CD4-positive, CD25-positive, alpha-beta regulatory T cell (primary cell): Measurements from ENCODE around the gene GFM1. TPM values are rescaled to one million over a fixed set of nuclear protein-coding genes. Genes with fewer than 3 reads are reported as not detected.

Experiments used
- ATAC-seq, 2 donors: fragments of 150-1000 bp; cut with Tn5 transposase; one replicate each; pipeline ENCODE4 v1.10.0; 2021; ENCODE audit warnings: low read depth in 2 of 2, moderate number of reproducible peaks in 2 of 2, moderate library complexity in 1 of 2
- DNase-seq, 3 donors: peaks; one replicate each; pipeline versions ENCODE4 v3.0.0 to v3.0.0-alpha.2; 2012 to 2022; ENCODE audit warnings: mixed read lengths in 1 of 3
- H3K27ac ChIP-seq: one replicate; pipeline ENCODE4 v1.7.0; 2013; ENCODE audit warnings: mild to moderate bottlenecking, low read length; ENCODE audit not compliant: insufficient read depth, poor library complexity, severe bottlenecking
- H3K27me3 ChIP-seq: one replicate; pipeline ENCODE4 v1.7.0; 2013; ENCODE audit warnings: low read length; ENCODE audit not compliant: control insufficient read depth, insufficient read depth
- H3K36me3 ChIP-seq: one replicate; pipeline ENCODE4 v1.7.0; 2013; ENCODE audit warnings: mild to moderate bottlenecking, low read length, moderate library complexity; ENCODE audit not compliant: control insufficient read depth, insufficient read depth
- H3K4me1 ChIP-seq: 2 replicates; pipeline ENCODE4 v1.7.0; 2013; ENCODE audit warnings: mild to moderate bottlenecking, low read length; ENCODE audit not compliant: insufficient read depth, control insufficient read depth, poor library complexity, severe bottlenecking
- H3K4me3 ChIP-seq: one replicate; pipeline ENCODE4 v1.7.0; 2013; ENCODE audit warnings: low read depth, mild to moderate bottlenecking, low read length, moderate library complexity
- H3K9me3 ChIP-seq, 2 experiments: 1 replicate in 1 of 2; 2 replicates in 1 of 2; pipeline ENCODE4 v1.7.0; 2013; ENCODE audit warnings: low read length in 2 of 2, mild to moderate bottlenecking in 1 of 2, moderate library complexity in 1 of 2; ENCODE audit not compliant: control insufficient read depth in 2 of 2
- H3K27ac Mint-ChIP-seq, 3 donors: one replicate each; pipeline ENCODE4 v1.8.0; 2020 to 2022; ENCODE audit warnings: mild to moderate bottlenecking in 3 of 3, mixed read lengths in 3 of 3, moderate library complexity in 2 of 3
- H3K27me3 Mint-ChIP-seq: one replicate; pipeline ENCODE4 v1.8.0; 2022; ENCODE audit warnings: mild to moderate bottlenecking, mixed read lengths
- H3K36me3 Mint-ChIP-seq: one replicate; pipeline ENCODE4 v1.8.0; 2020; ENCODE audit warnings: mixed read lengths
- H3K4me1 Mint-ChIP-seq, 4 donors: one replicate each; pipeline ENCODE4 v1.8.0; 2020 to 2022; ENCODE audit warnings: mixed read lengths in 4 of 4, mild to moderate bottlenecking in 1 of 4
- H3K4me3 Mint-ChIP-seq, 4 donors: one replicate each; pipeline ENCODE4 v1.8.0; 2020 to 2022; ENCODE audit warnings: mild to moderate bottlenecking in 4 of 4, mixed read lengths in 4 of 4, moderate library complexity in 3 of 4
- H3K9me3 Mint-ChIP-seq, 7 donors: one replicate each; pipeline ENCODE4 v1.8.0; 2020 to 2022; ENCODE audit warnings: mixed read lengths in 7 of 7, mild to moderate bottlenecking in 3 of 7, moderate library complexity in 2 of 7
- polyA plus RNA-seq, 4 donors: library from polyadenylated mRNA; unstranded; fragments of 300-500 nt; fragmentation: Illumina TruSeq; gene quantifications; one replicate each; pipeline ENCODE4 v1.2.3, GENCODE V29; 2021
- total RNA-seq: library from RNA; stranded (reverse); gene quantifications from one replicate; pipeline ENCODE4 v1.2.3, GENCODE V29; 2022

Gene GFM1
- total and polyA plus RNA-seq, 5 donors from 2014 or later, result 22.2 to 36.9 (median 33.7) TPM

- H3K36me3 ChIP-seq, result peaks cover 69% of the 10 kb centered on the region
These were observed 16.4 kb downstream of the GFM1 start for GRCh38 chr3:158660711-158661110.

DNA sequence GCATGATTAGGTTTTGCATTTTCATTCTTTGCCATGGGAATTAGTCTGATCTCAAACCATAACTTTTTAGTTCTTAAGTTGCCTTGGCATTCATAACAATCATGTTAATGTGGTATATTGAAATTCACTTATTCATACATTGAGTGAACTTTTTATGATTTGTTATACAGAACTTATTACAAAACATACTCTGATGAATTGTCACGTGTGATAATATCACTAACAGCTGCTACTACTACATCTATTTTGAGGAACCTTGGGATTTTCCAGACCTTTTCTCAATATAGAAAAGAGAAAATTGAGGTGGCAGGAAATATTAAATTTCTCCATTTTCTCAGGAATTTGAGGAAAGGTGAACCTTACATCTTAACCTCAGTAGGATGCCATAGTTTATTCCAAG is 18.9 kb downstream of the GFM1 start:
- Histone ChIP-seq H3K27ac (no peak overlapping the region), H3K9me3 (no peaks in the 10 kb centered on the region), H3K4me3 (no peak overlapping the region), H3K4me1 (no peaks in the 10 kb centered on the region), H3K36me3 (peaks cover 79% of the 10 kb centered on the region), H3K27me3 (no peaks in the 10 kb centered on the region)
- Mint-ChIP-seq H3K36me3 (peaks cover 42% of the 10 kb centered on the region), H3K4me1 (peaks cover 5 to 21% (median 11%) of the 10 kb centered on the region in 4 donors), H3K4me3 (no peak overlapping the region), H3K27me3 (no peaks in the 10 kb centered on the region), H3K27ac (no peak overlapping the region), H3K9me3 (no peaks in the 10 kb centered on the region)
- no peak for ATAC-seq
- no peak for DNase-seq

More at GRCh38 chr3:158660711-158661110, 16.4 kb downstream of the GFM1 start:
- DNase-seq, result no peak
- H3K4me3 Mint-ChIP-seq, result no peak overlapping the region
- peaks cover 7 to 18% (median 12%) of the 10 kb centered on the region in 4 donors for H3K4me1 Mint-ChIP-seq
- H3K9me3 Mint-ChIP-seq, result no peaks in the 10 kb centered on the region
- no peak overlapping the region for H3K4me3 ChIP-seq
- H3K27me3 ChIP-seq, result no peaks in the 10 kb centered on the region
- H3K4me1 ChIP-seq, result no peaks in the 10 kb centered on the region
- H3K27ac ChIP-seq, result no peak overlapping the region
- no peaks in the 10 kb centered on the region for H3K27me3 Mint-ChIP-seq
- peaks cover 43% of the 10 kb centered on the region for H3K36me3 Mint-ChIP-seq
- ATAC-seq, result no peak
- H3K27ac Mint-ChIP-seq, result no peak overlapping the region
- H3K9me3 ChIP-seq, result no peaks in the 10 kb centered on the region

DNA sequence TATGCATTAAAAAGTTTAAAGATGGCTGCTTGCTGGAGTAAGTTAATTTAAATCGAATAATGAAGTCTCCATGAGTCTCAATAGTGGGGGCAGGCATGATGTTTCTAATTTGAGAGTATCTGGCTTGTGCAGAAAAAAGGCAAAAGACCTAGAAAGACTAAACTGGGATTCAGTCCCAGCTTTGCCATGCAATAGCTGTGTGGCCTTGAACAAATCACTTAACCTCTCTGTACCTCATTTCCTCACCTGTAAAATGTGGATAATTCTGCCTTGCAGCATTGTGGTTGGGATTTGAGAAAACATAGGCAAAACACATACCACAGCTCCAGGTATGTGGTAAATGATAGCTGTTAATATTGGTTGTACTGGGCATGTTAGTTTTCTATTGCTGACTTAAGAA is 19.5 kb downstream of the GFM1 start:
- H3K4me1 ChIP-seq, result no peaks in the 10 kb centered on the region
- peaks cover 46% of the 10 kb centered on the region for H3K36me3 Mint-ChIP-seq
- H3K4me1 Mint-ChIP-seq, result peaks cover 7 to 23% (median 12%) of the 10 kb centered on the region in 4 donors
- no peak overlapping the region for H3K27ac ChIP-seq
- no peak overlapping the region for H3K27ac Mint-ChIP-seq
- ATAC-seq (no peak), DNase-seq (no peak)
- peaks cover 80% of the 10 kb centered on the region for H3K36me3 ChIP-seq
- H3K9me3 Mint-ChIP-seq, result no peaks in the 10 kb centered on the region
- no peak overlapping the region for H3K4me3 Mint-ChIP-seq
- H3K27me3 ChIP-seq, result no peaks in the 10 kb centered on the region
- no peaks in the 10 kb centered on the region for H3K9me3 ChIP-seq
- no peak overlapping the region for H3K4me3 ChIP-seq
- no peaks in the 10 kb centered on the region for H3K27me3 Mint-ChIP-seq

DNA sequence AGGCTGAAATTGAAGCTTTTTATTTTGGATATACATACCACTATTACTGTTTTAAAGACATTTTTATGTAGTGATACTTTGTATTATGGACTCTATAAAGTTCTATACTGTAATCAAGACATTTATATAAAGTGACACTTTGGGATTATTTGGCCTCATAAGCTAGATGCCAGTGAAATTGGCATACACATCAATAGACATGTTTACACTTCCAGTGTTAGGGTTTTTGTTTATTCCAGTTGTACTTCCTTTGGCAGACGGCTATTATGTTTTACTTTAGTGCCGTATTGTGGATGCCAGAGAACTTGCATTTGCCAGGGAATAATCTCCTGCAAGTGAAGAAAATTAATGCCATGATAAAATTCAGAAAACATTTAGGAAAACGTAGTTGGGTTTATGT is 22.1 kb downstream of the GFM1 start:
- no peak overlapping the region for H3K4me3 Mint-ChIP-seq
- no peak for ATAC-seq
- Histone ChIP-seq H3K27me3 (no peaks in the 10 kb centered on the region), H3K4me3 (no peak overlapping the region), H3K4me1 (peaks cover 7% of the 10 kb centered on the region), H3K36me3 (peaks cover 73% of the 10 kb centered on the region), H3K9me3 (no peaks in the 10 kb centered on the region), H3K27ac (no peak overlapping the region)
- no peak overlapping the region for H3K27ac Mint-ChIP-seq
- H3K36me3 Mint-ChIP-seq, result peaks cover 42% of the 10 kb centered on the region
- no peaks in the 10 kb centered on the region for H3K27me3 Mint-ChIP-seq
- H3K9me3 Mint-ChIP-seq, result no peaks in the 10 kb centered on the region
- peaks cover 15 to 36% (median 22%) of the 10 kb centered on the region in 4 donors for H3K4me1 Mint-ChIP-seq
- no peak for DNase-seq

DNA sequence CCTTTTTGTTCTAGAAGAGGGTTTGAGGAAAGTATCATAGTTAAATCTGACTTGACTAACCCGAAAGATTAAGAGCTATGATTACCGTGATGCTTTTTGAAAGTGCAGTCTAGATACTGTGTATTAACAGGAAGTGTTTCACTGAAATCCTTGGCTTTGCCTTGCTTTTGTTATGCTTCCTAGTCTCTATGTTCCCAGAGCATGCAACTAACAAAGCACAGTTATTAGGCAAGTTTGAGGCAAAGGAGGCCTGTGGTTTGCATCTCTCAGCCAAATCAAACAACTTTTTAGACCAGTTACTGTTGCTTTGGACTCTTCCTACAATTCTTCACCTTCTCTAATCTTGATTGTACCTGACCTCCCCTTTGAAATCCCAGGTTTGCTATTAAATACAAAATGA is 24.2 kb downstream of the GFM1 start:
- Histone ChIP-seq H3K27me3 (no peaks in the 10 kb centered on the region), H3K4me3 (no peak overlapping the region), H3K36me3 (peaks cover 60% of the 10 kb centered on the region), H3K27ac (no peak overlapping the region), H3K4me1 (peaks cover 18% of the 10 kb centered on the region), H3K9me3 (no peaks in the 10 kb centered on the region)
- Mint-ChIP-seq H3K4me3 (peak overlapping the region in 2 of 4 donors; percentile 5 to 67), H3K9me3 (no peaks in the 10 kb centered on the region), H3K4me1 (peaks cover 15 to 55% (median 33%) of the 10 kb centered on the region in 4 donors), H3K27me3 (no peaks in the 10 kb centered on the region), H3K27ac (no peak overlapping the region), H3K36me3 (peaks cover 48% of the 10 kb centered on the region)
- DNase-seq, result no peak
- no peak for ATAC-seq

GRCh38 chr3:158671821-158672214 is 27.5 kb downstream of the GFM1 start:
- peaks cover 18% of the 10 kb centered on the region for H3K4me1 ChIP-seq
- peaks cover 15 to 47% (median 31%) of the 10 kb centered on the region in 4 donors for H3K4me1 Mint-ChIP-seq
- H3K27me3 Mint-ChIP-seq, result no peaks in the 10 kb centered on the region
- H3K36me3 Mint-ChIP-seq, result peaks cover 22% of the 10 kb centered on the region
- peak overlapping the region; percentile 89 to 97 (median 94) for H3K4me3 Mint-ChIP-seq
- H3K36me3 ChIP-seq, result peaks cover 28% of the 10 kb centered on the region
- H3K4me3 ChIP-seq, result peak overlapping the region; percentile 89
- H3K27ac Mint-ChIP-seq, result peak overlapping the region; percentile 87 to 95 (median 92)
- ATAC-seq, result peak in 1 of 2 donors; percentile 2
- H3K27me3 ChIP-seq, result no peaks in the 10 kb centered on the region
- H3K9me3 Mint-ChIP-seq, result no peaks in the 10 kb centered on the region
- DNase-seq, result no peak
- no peaks in the 10 kb centered on the region for H3K9me3 ChIP-seq
- peak overlapping the region; percentile 69 for H3K27ac ChIP-seq

GRCh38 chr3:158672215-158673176 is 28.2 kb downstream of the GFM1 start, which contains the start of gene LXN:
Gene LXN (minus strand): TSS chr3:158672648. CDS start chr3:158672478, 170 bp downstream.
- H3K9me3 Mint-ChIP-seq, result no peaks in the 10 kb centered on the region
- H3K27ac Mint-ChIP-seq, result peak within 1 kb of the TSS; percentile 87 to 95 (median 92)
- H3K36me3 ChIP-seq, result peaks cover 27% of the 10 kb centered on the region
- DNase-seq (peak; percentile 76 to 90 (median 79)), ATAC-seq (peak; percentile 97 to 98)
- no peaks in the 10 kb centered on the region for H3K27me3 Mint-ChIP-seq
- H3K36me3 Mint-ChIP-seq, result peaks cover 23% of the 10 kb centered on the region
- H3K4me3 ChIP-seq, result peak within 1 kb of the TSS; percentile 89
- H3K4me1 Mint-ChIP-seq, result peaks cover 15 to 45% (median 31%) of the 10 kb centered on the region in 4 donors
- no peaks in the 10 kb centered on the region for H3K27me3 ChIP-seq
- peak within 1 kb of the TSS; percentile 89 to 97 (median 94) for H3K4me3 Mint-ChIP-seq
- no peaks in the 10 kb centered on the region for H3K9me3 ChIP-seq
- H3K4me1 ChIP-seq, result peaks cover 18% of the 10 kb centered on the region
- peak within 1 kb of the TSS; percentile 69 for H3K27ac ChIP-seq
